Keratinocyte (primary cell): ENCODE results near the gene CDKN2AIPNL. TPM values are rescaled to one million over a fixed set of nuclear protein-coding genes. Genes with fewer than 3 reads are reported as not detected.

Experiments used
- DNase-seq: peaks from one replicate; pipeline ENCODE4 v3.0.0-alpha.2; 2011; ENCODE audit warnings: low read depth, missing footprints, low spot score
- FAIRE-seq: peaks from 2 replicates; lab custom pipeline; 2011; peaks lifted over from hg19 to GRCh38; lab: Jason Lieb, UNC
- H2AFZ ChIP-seq: 2 replicates; pipeline ENCODE4 v1.6.0; 2012; ENCODE audit warnings: low read length, control low read depth, inconsistent platforms; ENCODE audit not compliant: control insufficient read depth
- H3K27ac ChIP-seq: 2 replicates; pipeline ENCODE4 v1.5.1; 2011; ENCODE audit warnings: low read length; ENCODE audit not compliant: control insufficient read depth, insufficient read depth
- H3K27me3 ChIP-seq: 3 replicates; pipeline ENCODE4 v1.6.0; 2011; ENCODE audit warnings: low read length; ENCODE audit not compliant: control insufficient read depth, insufficient read depth; ENCODE audit errors: extremely low read depth
- H3K36me3 ChIP-seq, 2 experiments: 2 replicates in 1 of 2; 3 replicates in 1 of 2; pipeline ENCODE4 v1.5.1; 2011; ENCODE audit warnings: low read length in 2 of 2, mild to moderate bottlenecking in 1 of 2; ENCODE audit not compliant: control insufficient read depth in 2 of 2, insufficient read depth in 2 of 2; ENCODE audit errors: extremely low read depth in 1 of 2
- H3K4me1 ChIP-seq: 3 replicates; pipeline ENCODE4 v1.5.1; 2011; ENCODE audit warnings: low read length; ENCODE audit not compliant: control insufficient read depth, insufficient read depth; ENCODE audit errors: extremely low read depth
- H3K4me2 ChIP-seq: 3 replicates; pipeline ENCODE4 v1.6.0; 2011; ENCODE audit warnings: low read depth, low read length; ENCODE audit not compliant: control insufficient read depth, insufficient read depth; ENCODE audit errors: extremely low read depth
- H3K4me3 ChIP-seq, 3 experiments: fragments of 200-600 bp in 1 of 3; sonication (generic) in 1 of 3; 2 replicates in 2 of 3; 3 replicates in 1 of 3; pipeline ENCODE4 v1.5.1; 2011 to 2016; ENCODE audit warnings: low read length in 3 of 3, mild to moderate bottlenecking in 3 of 3, control low read depth in 2 of 3, inconsistent platforms in 1 of 3, low read depth in 1 of 3, mixed read lengths in 1 of 3, mixed run types in 1 of 3, moderate library complexity in 1 of 3; ENCODE audit not compliant: control insufficient read depth in 2 of 3, insufficient read depth in 2 of 3; ENCODE audit errors: extremely low read depth in 1 of 3
- H3K79me2 ChIP-seq: 2 replicates; pipeline ENCODE4 v1.6.0; 2012; ENCODE audit warnings: low read length; ENCODE audit not compliant: control insufficient read depth, insufficient read depth
- H3K9ac ChIP-seq: 3 replicates; pipeline ENCODE4 v1.6.0; 2011; ENCODE audit warnings: low read length; ENCODE audit not compliant: control insufficient read depth, insufficient read depth; ENCODE audit errors: extremely low read depth
- H3K9me1 ChIP-seq: 3 replicates; pipeline ENCODE4 v1.6.0; 2011; ENCODE audit warnings: low read length; ENCODE audit not compliant: control insufficient read depth, insufficient read depth; ENCODE audit errors: extremely low read depth
- H3K9me3 ChIP-seq: 2 replicates; pipeline ENCODE4 v1.5.1; 2012; ENCODE audit warnings: low read depth, low read length; ENCODE audit not compliant: control insufficient read depth
- H4K20me1 ChIP-seq: 3 replicates; pipeline ENCODE4 v1.6.0; 2011; ENCODE audit warnings: low read length; ENCODE audit not compliant: control insufficient read depth, insufficient read depth; ENCODE audit errors: extremely low read depth
- EZH2 ChIP-seq: IDR thresholded peaks from one replicate; pipeline ENCODE4 v1.6.1; 2012; ENCODE audit warnings: inconsistent platforms, mild to moderate bottlenecking, low read length, moderate library complexity
- dilution Hi-C: fragments of 300-500 bp; cut with MboI; formaldehyde crosslinking; loops from one replicate; pipeline ENCODE4 v1.7.0; 2020; ENCODE audit warnings: low sequenced_read_pairs; ENCODE audit not compliant: extremely low pct_ligation_motif_present
- polyA plus RNA-seq, 5 experiments: library from polyadenylated mRNA; depleted of rRNA in 3 of 5; stranded (reverse) in 3 of 5; stranded (forward) in 1 of 5; unstranded in 1 of 5; fragments of >200 nt; gene quantifications; 1 replicate in 1 of 5; 2 replicates in 3 of 5; 3 replicates in 1 of 5; pipeline versions ENCODE4 v1.2.1 to v1.2.3, GENCODE V29; 2011 to 2012; ENCODE audit warnings: missing spikeins in 2 of 5, low read depth in 1 of 5, low replicate concordance in 1 of 5
- TF ChIP-seq, protein P1 (sequence below), 3 experiments: IDR thresholded peaks in 1 of 3; conservative IDR thresholded peaks in 1 of 3; optimal IDR thresholded peaks in 1 of 3; 2 replicates in 2 of 3; 3 replicates in 1 of 3; pipeline versions ENCODE3 to v1.5.1; 2011; ENCODE audit warnings: low read length in 3 of 3, mild to moderate bottlenecking in 3 of 3, moderate library complexity in 2 of 3, control low read depth in 1 of 3, inconsistent platforms in 1 of 3; ENCODE audit not compliant: insufficient read depth in 2 of 3; ENCODE audit errors: extremely low read depth in 1 of 3

The CDKN2AIPNL gene
- polyA plus RNA-seq, 1 donor (not counting 4 experiments of a cell fraction or from before 2014, with no cell fraction given): 28.4 TPM

DNA sequence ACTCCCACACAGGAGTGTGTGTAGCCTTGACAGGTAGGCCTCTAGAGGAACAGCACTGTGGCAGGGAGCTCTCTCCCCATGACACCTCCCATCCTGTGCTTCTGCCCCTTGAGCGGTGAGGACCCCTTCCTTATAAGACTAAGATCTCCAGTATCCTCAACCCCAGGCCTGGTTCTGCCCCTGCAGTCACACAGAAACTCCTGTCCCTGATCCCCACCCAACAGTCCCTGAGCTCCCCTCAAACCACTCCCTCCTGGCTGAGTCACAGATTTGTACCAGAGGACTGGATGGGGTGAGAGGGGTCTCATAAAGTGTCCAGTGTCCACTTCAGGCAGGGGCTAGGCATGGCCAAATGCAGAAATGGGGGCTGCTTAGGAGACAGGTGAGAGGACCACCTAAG is 47.8 kb upstream of the CDKN2AIPNL start:
- TF ChIP-seq EZH2: no peak
- TF ChIP-seq, protein P1, sequence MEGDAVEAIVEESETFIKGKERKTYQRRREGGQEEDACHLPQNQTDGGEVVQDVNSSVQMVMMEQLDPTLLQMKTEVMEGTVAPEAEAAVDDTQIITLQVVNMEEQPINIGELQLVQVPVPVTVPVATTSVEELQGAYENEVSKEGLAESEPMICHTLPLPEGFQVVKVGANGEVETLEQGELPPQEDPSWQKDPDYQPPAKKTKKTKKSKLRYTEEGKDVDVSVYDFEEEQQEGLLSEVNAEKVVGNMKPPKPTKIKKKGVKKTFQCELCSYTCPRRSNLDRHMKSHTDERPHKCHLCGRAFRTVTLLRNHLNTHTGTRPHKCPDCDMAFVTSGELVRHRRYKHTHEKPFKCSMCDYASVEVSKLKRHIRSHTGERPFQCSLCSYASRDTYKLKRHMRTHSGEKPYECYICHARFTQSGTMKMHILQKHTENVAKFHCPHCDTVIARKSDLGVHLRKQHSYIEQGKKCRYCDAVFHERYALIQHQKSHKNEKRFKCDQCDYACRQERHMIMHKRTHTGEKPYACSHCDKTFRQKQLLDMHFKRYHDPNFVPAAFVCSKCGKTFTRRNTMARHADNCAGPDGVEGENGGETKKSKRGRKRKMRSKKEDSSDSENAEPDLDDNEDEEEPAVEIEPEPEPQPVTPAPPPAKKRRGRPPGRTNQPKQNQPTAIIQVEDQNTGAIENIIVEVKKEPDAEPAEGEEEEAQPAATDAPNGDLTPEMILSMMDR (optimal IDR thresholded peaks at IDR 0.05 in 1 of 3, IDR thresholded peaks at IDR 0.05 in 1 of 3, conservative IDR thresholded peaks at IDR 0.05 in 1 of 3; ENCODE audit: extremely low read depth in 1 of 3, insufficient read depth in 2 of 3, low read length in 3 of 3): no peak
- FAIRE-seq (no peak), DNase-seq (no peak)
- H3K9me1 ChIP-seq: no peaks in the 10 kb centered on the region
- H3K27me3 ChIP-seq: no peaks in the 10 kb centered on the region
- no peak overlapping the region for H2AFZ ChIP-seq
- H3K9ac ChIP-seq: no peak overlapping the region
- peaks cover 4% of the 10 kb centered on the region for H3K4me1 ChIP-seq
- H3K79me2 ChIP-seq: no peaks in the 10 kb centered on the region
- no peaks in the 10 kb centered on the region for H4K20me1 ChIP-seq
- no peaks in the 10 kb centered on the region for H3K36me3 ChIP-seq
- H3K4me3 ChIP-seq: no peak overlapping the region
- dilution Hi-C loops: no loop called here
- H3K4me2 ChIP-seq: no peak overlapping the region
- no peak overlapping the region for H3K27ac ChIP-seq
- no peaks in the 10 kb centered on the region for H3K9me3 ChIP-seq

DNA sequence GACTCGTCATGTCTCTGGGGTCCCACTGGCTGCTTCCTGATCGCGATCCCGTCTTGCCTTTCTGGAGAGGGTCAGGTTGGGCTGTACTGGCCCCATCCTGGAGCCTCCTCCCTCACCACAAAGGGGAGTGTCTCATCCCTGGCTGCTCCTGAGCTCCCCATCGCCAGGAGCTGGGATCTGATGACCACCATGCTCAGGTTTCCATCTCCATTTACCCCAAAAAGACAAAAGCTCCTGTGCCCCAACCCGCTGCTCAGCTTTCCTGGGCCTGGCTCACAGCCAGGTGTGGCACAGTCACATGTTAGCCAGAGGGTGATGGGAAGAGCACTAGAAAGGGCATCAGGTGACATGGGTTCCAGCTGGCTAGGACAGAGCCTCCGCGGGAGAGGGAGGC is 47.3 kb upstream of the CDKN2AIPNL start:
- Histone ChIP-seq H4K20me1 (no peaks in the 10 kb centered on the region), H3K36me3 (no peaks in the 10 kb centered on the region), H3K27ac (no peak overlapping the region), H3K4me3 (no peak overlapping the region), H3K4me2 (no peak overlapping the region), H2AFZ (no peak overlapping the region), H3K9me3 (no peaks in the 10 kb centered on the region), H3K9me1 (no peaks in the 10 kb centered on the region), H3K4me1 (peaks cover 4% of the 10 kb centered on the region), H3K9ac (no peak overlapping the region), H3K27me3 (no peaks in the 10 kb centered on the region), H3K79me2 (no peaks in the 10 kb centered on the region)
- FAIRE-seq: no peak
- no peak for DNase-seq
- dilution Hi-C loops: no loop called here
- no peak for TF ChIP-seq EZH2
- TF ChIP-seq, protein P1 (optimal IDR thresholded peaks at IDR 0.05 in 1 of 3, IDR thresholded peaks at IDR 0.05 in 1 of 3, conservative IDR thresholded peaks at IDR 0.05 in 1 of 3; ENCODE audit: extremely low read depth in 1 of 3, insufficient read depth in 2 of 3, low read length in 3 of 3): no peak
